Esophagus muscularis mucosa (tissue), 4 donors: ENCODE results near the gene MARK3. TPM values are rescaled to one million over a fixed set of nuclear protein-coding genes. Genes with fewer than 3 reads are reported as not detected.
A peak's percentile ranks its signal among the peaks of the same experiment; 100 is the strongest.

Experiments
- DNase-seq: peaks from one replicate; pipeline ENCODE4 v3.0.0-alpha.2; 2017; ENCODE audit errors: extremely low spot score
- H3K27ac ChIP-seq, 4 donors: fragments of 200-600 bp; sonication (generic); replicated peaks in 1 of 4; 1 replicate in 3 of 4; 2 replicates in 1 of 4; pipeline ENCODE4 v1.5.1; 2016 to 2019; ENCODE audit warnings: mild to moderate bottlenecking in 1 of 4
- H3K27me3 ChIP-seq, 4 donors: fragments of 200-600 bp; sonication (generic); one replicate each; pipeline versions ENCODE4 v1.5.1 to v1.6.0; 2016 to 2019
- H3K36me3 ChIP-seq, 4 donors: fragments of 200-600 bp; sonication (generic); one replicate each; pipeline ENCODE4 v1.5.1; 2016 to 2019
- H3K4me1 ChIP-seq, 4 donors: fragments of 200-600 bp; sonication (generic); one replicate each; pipeline ENCODE4 v1.5.1; 2016 to 2019
- H3K4me3 ChIP-seq, 4 donors: fragments of 200-600 bp; sonication (generic); 1 replicate in 2 of 4; 2 replicates in 2 of 4; pipeline ENCODE4 v1.5.1; 2016 to 2019; ENCODE audit warnings: mild to moderate bottlenecking in 4 of 4, moderate library complexity in 1 of 4
- H3K9me3 ChIP-seq, 4 donors: fragments of 200-600 bp; sonication (generic); 1 replicate in 3 of 4; 2 replicates in 1 of 4; pipeline ENCODE4 v1.5.1; 2016 to 2019
- EP300 ChIP-seq: sonication (generic); formaldehyde crosslinking; IDR thresholded peaks from one replicate; pipeline ENCODE4 v1.6.1; 2017; ENCODE audit warnings: antibody characterized with exemption
- POLR2A ChIP-seq: fragments of 450-650 bp; IDR thresholded peaks from one replicate; pipeline ENCODE4 v1.6.1; 2017; ENCODE audit warnings: antibody characterized with exemption, moderate library complexity, mild to moderate bottlenecking, low read depth
- POLR2AphosphoS5 ChIP-seq, 2 donors: sonication (generic); formaldehyde crosslinking; IDR thresholded peaks; one replicate each; pipeline ENCODE4 v1.6.1; 2017; ENCODE audit warnings: antibody characterized with exemption in 2 of 2
- WGBS: methylation state at CpG from one replicate; pipeline ENCODE4 v1.1.5; 2018; 5-methylcytosine and 5-hydroxymethylcytosine counted together
- intact Hi-C: fragments of 100-400 bp; cut with DNase I; formaldehyde crosslinking; loops from one replicate; pipeline ENCODE4 v1.15.1; 2023
- total RNA-seq, 4 donors: library from RNA; depleted of rRNA; stranded (reverse); fragments of >200 nt; gene quantifications; one replicate each; pipeline versions ENCODE4 v1.1.0 to v1.2.1, GENCODE V29; 2016
- TF ChIP-seq, protein P1 (sequence below), 3 experiments: fragments of 200-600 bp in 2 of 3; fragments of 450-650 bp in 1 of 3; sonication (generic) in 2 of 3; IDR thresholded peaks; one replicate each; pipeline ENCODE4 v1.5.1; 2017 to 2019; ENCODE audit warnings: antibody characterized with exemption in 3 of 3, mild to moderate bottlenecking in 2 of 3, moderate library complexity in 1 of 3

MARK3 gene
- total RNA-seq, 4 donors from 2014 or later = 57.4 to 78.1 (median 68.1) TPM

- intact Hi-C loops = no loop called here
- no peak for TF ChIP-seq POLR2A
- H3K9me3 ChIP-seq = no peaks in the 10 kb centered on the region
- H3K27ac ChIP-seq = no peak overlapping the region
- no peak for DNase-seq
- H3K4me3 ChIP-seq = no peak overlapping the region
- WGBS = 65% methylated on average over 3 of the region's 3 CpGs
- H3K36me3 ChIP-seq = peaks cover 30 to 41% (median 40%) of the 10 kb centered on the region in 4 donors
- H3K4me1 ChIP-seq = peaks cover 0 to 11% (median 2%) of the 10 kb centered on the region in 4 donors
- H3K27me3 ChIP-seq = no peaks in the 10 kb centered on the region
These were observed 38.9 kb upstream of the MARK3 start for GRCh38 chr14:103346286-103346685.

DNA sequence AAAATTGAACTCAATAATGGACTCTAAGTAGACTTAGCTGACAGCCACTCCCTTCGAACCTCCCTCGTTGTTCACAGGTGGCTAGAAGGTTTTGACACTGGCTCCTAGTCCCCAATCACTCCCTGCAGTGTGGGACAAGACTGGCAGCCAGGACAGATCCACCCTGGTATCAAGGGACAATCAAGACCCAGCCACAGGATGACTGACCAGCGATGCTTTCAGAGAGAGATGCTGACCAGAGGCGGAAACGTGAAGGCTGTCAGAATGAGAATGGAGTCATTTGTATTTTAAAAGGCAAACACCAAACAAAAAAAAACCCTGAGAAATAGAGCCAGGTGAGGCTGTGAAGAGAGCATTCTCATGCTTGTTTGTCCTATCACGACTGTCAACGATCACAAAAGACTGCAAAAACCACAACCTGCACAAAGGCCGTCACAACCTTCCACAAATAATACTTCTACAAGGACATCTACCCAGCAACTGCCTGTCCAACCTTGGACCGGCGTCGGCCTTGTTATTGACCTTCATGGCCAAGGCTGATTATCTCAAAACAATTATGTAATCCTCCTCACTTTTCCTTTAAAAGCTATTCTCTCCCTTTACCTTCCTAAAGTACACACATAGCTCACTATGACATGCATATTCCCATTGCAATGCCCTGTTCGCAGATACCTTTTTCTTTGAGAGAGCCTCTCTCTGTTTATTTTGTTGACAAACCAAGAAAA lies 38.0 kb upstream of the MARK3 start:
- Histone ChIP-seq H3K36me3 (peaks cover 21 to 31% (median 30%) of the 10 kb centered on the region in 4 donors), H3K4me1 (peaks cover 0 to 6% (median 0%) of the 10 kb centered on the region in 4 donors), H3K4me3 (no peak overlapping the region), H3K27me3 (no peaks in the 10 kb centered on the region), H3K27ac (no peak overlapping the region), H3K9me3 (no peaks in the 10 kb centered on the region)
- intact Hi-C loops = no loop called here
- no peak for DNase-seq
- 63% methylated on average over 12 of the region's 12 CpGs for WGBS
- TF ChIP-seq EP300 (no peak), POLR2A (no peak), POLR2AphosphoS5 (IDR thresholded peaks at IDR 0.05) (peak in 1 of 2 donors; percentile 17)
- TF ChIP-seq, protein P1, sequence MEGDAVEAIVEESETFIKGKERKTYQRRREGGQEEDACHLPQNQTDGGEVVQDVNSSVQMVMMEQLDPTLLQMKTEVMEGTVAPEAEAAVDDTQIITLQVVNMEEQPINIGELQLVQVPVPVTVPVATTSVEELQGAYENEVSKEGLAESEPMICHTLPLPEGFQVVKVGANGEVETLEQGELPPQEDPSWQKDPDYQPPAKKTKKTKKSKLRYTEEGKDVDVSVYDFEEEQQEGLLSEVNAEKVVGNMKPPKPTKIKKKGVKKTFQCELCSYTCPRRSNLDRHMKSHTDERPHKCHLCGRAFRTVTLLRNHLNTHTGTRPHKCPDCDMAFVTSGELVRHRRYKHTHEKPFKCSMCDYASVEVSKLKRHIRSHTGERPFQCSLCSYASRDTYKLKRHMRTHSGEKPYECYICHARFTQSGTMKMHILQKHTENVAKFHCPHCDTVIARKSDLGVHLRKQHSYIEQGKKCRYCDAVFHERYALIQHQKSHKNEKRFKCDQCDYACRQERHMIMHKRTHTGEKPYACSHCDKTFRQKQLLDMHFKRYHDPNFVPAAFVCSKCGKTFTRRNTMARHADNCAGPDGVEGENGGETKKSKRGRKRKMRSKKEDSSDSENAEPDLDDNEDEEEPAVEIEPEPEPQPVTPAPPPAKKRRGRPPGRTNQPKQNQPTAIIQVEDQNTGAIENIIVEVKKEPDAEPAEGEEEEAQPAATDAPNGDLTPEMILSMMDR (IDR thresholded peaks at IDR 0.05) = no peak

- TF ChIP-seq, protein P1 (IDR thresholded peaks at IDR 0.05) = no peak
- TF ChIP-seq POLR2AphosphoS5 (IDR thresholded peaks at IDR 0.05) (no peak), EP300 (no peak), POLR2A (no peak)
- no peak for DNase-seq
- Histone ChIP-seq H3K27me3 (peaks cover 0 to 5% (median 0%) of the 10 kb centered on the region in 4 donors), H3K4me3 (no peak overlapping the region), H3K36me3 (peaks cover 14 to 22% (median 21%) of the 10 kb centered on the region in 4 donors), H3K9me3 (no peaks in the 10 kb centered on the region), H3K27ac (no peak overlapping the region), H3K4me1 (no peaks in the 10 kb centered on the region)
- intact Hi-C loops = no loop called here
- 77% methylated on average over 5 of the region's 5 CpGs for WGBS
These were observed 37.1 kb upstream of the MARK3 start for GRCh38 chr14:103348154-103348553.

- intact Hi-C loops = no loop called here
- H3K27ac ChIP-seq = no peak overlapping the region
- H3K36me3 ChIP-seq = peaks cover 0 to 4% (median 3%) of the 10 kb centered on the region in 4 donors
- H3K4me1 ChIP-seq = no peaks in the 10 kb centered on the region
- H3K9me3 ChIP-seq = no peaks in the 10 kb centered on the region
- 92% methylated on average over 13 of the region's 13 CpGs for WGBS
- peaks cover 0 to 9% (median 0%) of the 10 kb centered on the region in 4 donors for H3K27me3 ChIP-seq
- no peak for DNase-seq
- H3K4me3 ChIP-seq = no peak overlapping the region
- TF ChIP-seq EP300 (no peak), POLR2AphosphoS5 (IDR thresholded peaks at IDR 0.05) (no peak), POLR2A (no peak)
- TF ChIP-seq, protein P1 (IDR thresholded peaks at IDR 0.05) = no peak
These were observed 35.2 kb upstream of the MARK3 start for GRCh38 chr14:103349982-103350381.

- 78% methylated on average over 7 of the region's 7 CpGs for WGBS
- intact Hi-C loops = no loop called here
- Histone ChIP-seq H3K27me3 (peaks cover 0 to 9% (median 0%) of the 10 kb centered on the region in 4 donors), H3K4me1 (no peaks in the 10 kb centered on the region), H3K9me3 (no peaks in the 10 kb centered on the region), H3K27ac (no peak overlapping the region), H3K4me3 (no peak overlapping the region), H3K36me3 (no peaks in the 10 kb centered on the region)
- TF ChIP-seq EP300 = no peak
- DNase-seq = no peak
These were observed 31.9 kb upstream of the MARK3 start for GRCh38 chr14:103353362-103353761.
